ENCODE measurements around the gene MEST.
"Not testable (repeated sequence)": the region's sequence is repeated elsewhere in the genome, so short reads cannot be mapped to it uniquely, and the experiment has no call there.

MEST gene

DNA sequence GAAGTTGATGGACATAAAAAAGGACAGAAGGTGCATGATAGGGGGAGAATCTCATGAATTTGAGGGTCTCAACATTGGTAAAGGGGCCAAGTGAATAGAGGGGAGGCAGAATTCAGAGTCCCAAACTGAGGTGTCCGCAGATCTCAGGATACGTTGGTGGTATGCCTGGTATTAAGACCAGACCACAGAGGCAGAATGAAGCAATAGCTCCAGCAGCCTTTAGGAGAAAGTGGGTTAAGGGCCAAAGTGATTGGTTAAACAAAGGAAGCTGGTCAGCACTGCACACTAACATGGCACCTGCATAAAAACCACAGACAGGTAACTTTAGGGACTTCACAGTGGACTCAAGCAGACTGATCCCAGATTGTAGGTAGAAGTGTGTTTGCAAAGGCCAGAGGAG lies 37.5 kb downstream of the MEST start:
- Histone ChIP-seq H3K9me3 (no peaks in the 10 kb centered on the region), H3K4me3 (ENCODE audit: low read depth, low read length) (no peak overlapping the region), H3K36me3 (no peaks in the 10 kb centered on the region), H3K27me3 (no peaks in the 10 kb centered on the region), H3K4me1 (no peaks in the 10 kb centered on the region)
- no peak for DNase-seq
- TF ChIP-seq, protein P1, sequence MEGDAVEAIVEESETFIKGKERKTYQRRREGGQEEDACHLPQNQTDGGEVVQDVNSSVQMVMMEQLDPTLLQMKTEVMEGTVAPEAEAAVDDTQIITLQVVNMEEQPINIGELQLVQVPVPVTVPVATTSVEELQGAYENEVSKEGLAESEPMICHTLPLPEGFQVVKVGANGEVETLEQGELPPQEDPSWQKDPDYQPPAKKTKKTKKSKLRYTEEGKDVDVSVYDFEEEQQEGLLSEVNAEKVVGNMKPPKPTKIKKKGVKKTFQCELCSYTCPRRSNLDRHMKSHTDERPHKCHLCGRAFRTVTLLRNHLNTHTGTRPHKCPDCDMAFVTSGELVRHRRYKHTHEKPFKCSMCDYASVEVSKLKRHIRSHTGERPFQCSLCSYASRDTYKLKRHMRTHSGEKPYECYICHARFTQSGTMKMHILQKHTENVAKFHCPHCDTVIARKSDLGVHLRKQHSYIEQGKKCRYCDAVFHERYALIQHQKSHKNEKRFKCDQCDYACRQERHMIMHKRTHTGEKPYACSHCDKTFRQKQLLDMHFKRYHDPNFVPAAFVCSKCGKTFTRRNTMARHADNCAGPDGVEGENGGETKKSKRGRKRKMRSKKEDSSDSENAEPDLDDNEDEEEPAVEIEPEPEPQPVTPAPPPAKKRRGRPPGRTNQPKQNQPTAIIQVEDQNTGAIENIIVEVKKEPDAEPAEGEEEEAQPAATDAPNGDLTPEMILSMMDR (IDR thresholded peaks at IDR 0.05; ENCODE audit: low read depth, low read length): no peak

DNA sequence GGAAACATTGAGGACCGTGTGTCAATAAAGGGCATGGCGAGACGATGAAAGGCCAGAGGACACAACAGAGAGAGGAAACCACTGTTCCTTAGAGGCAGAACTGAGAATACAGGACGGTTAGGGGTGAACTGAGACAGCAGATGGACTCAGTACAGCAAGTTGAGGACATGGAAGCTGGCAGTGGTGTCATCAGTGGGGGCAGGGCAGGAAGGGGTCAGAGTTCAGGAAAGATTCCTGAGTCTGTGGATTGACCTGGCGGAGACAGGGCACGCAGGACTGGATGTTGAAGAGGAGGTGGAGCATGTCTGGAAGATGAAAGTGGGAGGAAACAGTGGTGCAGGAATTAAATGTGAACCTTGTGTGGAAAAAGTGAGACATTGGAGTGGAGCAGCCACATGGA lies 46.0 kb downstream of the MEST start:
- not testable (repeated sequence) for H3K4me1 ChIP-seq; H3K4me3 ChIP-seq (ENCODE audit: low read depth, low read length); DNase-seq; H3K9me3 ChIP-seq; H3K36me3 ChIP-seq; H3K27me3 ChIP-seq

GRCh38 chr7:130541287-130541686 lies 49.4 kb downstream of the MEST start:
- not testable (repeated sequence) for H3K27me3 ChIP-seq; H3K36me3 ChIP-seq; H3K4me3 ChIP-seq (ENCODE audit: low read depth, low read length); H3K4me1 ChIP-seq; H3K9me3 ChIP-seq; DNase-seq

DNA sequence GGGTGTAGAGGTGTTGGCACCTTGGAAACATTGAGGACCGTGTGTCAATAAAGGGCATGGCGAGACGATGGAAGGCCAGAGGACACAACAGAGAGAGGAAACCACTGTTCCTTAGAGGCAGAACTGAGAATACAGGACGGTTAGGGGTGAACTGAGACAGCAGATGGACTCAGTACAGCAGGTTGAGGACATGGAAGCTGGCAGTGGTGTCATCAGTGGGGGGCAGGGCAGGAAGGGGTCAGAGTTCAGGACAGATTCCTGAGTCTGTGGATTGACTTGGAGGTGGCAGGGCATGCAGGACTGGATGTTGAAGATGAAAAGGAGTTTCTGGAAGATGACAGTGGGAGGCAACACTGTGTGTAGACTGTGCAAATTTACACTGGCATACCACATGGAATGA lies 50.4 kb downstream of the MEST start:
- H3K4me3 ChIP-seq (ENCODE audit: low read depth, low read length); DNase-seq; H3K4me1 ChIP-seq; H3K36me3 ChIP-seq; H3K27me3 ChIP-seq; H3K9me3 ChIP-seq: not testable (repeated sequence)

DNA sequence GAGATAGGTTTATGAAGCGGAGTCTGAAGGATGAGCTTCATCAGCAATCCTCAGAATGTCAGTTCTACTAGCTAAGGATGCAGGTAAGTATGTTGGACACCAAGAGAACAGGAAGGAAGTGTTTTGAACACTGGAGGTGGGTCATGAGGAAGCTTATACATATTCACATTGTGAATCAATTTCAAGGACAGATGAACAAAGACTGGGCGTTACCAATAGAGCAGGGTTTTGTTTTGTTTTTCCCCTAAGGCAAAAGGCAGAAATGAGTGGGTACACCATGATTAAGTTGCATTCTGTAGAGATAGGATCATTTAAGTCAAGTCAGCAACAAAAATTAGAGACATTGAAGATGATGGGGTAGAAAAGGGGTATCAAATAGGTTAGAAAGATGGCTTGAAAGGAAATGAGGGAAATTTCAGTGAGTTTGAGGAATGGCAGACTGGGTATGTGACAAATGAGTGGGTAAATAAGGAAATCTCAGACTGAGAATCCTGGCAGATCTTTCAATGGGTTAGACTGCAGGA lies 51.7 kb downstream of the MEST start:
- TF ChIP-seq, protein P1 (IDR thresholded peaks at IDR 0.05; ENCODE audit: low read depth, low read length): no peak
- Histone ChIP-seq H3K4me3 (ENCODE audit: low read depth, low read length) (no peak overlapping the region), H3K36me3 (no peaks in the 10 kb centered on the region), H3K27me3 (no peaks in the 10 kb centered on the region), H3K9me3 (no peaks in the 10 kb centered on the region), H3K4me1 (no peaks in the 10 kb centered on the region)
- DNase-seq: no peak

DNA sequence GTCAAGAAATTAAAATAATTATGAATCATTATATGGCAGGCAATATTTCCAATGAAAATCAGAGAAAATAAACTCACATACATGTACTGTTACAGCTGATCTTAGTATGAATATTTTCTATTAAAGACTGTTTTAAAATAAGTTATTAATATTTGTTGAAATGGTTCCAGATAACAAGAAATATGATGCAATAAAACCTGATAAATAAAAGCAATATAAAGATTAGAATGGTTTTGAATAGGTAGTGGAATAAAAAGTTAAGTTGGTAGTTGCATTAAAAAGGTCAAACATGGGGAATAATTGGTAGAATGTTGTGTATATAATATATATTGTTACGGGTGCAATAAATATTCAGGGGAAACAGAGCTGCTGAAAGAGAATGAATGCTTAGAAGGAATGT lies 52.5 kb downstream of the MEST start:
- Histone ChIP-seq H3K9me3 (no peaks in the 10 kb centered on the region), H3K36me3 (no peaks in the 10 kb centered on the region), H3K4me3 (ENCODE audit: low read depth, low read length) (no peak overlapping the region), H3K4me1 (no peaks in the 10 kb centered on the region), H3K27me3 (no peaks in the 10 kb centered on the region)
- no peak for DNase-seq
- TF ChIP-seq, protein P1 (IDR thresholded peaks at IDR 0.05; ENCODE audit: low read depth, low read length): no peak

DNA sequence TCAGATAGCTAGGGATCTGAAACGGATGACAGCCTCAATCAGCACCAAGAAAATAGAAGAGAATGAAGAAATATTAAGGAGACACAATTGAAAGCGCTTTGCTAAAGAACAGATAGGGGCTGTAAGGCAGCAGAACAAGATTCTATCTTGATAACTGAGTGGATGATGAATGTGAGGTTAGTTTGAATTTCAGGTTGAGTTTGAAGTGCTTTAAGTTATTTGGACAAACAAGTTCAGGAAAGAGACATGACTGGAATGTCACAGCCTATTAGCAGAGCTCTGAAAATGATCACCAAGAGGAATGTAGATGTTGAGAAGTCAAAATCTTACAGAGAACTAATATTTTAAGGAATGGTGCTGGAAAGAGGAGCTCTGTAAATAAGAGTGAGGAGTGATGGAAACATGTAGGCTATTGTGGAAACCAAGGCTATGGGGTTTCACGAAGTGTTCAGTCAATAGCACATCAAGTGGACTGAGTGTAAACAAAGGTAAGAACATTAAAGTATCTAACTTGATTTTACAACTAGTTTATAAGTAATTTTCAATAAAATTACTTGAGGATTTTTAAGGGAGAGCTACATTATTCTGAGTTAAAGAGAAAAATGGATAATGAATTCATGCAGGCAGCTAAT lies 61.6 kb downstream of the MEST start:
- H3K4me3 ChIP-seq (ENCODE audit: low read depth, low read length): no peak overlapping the region
- no peak for DNase-seq
- no peaks in the 10 kb centered on the region for H3K9me3 ChIP-seq
- no peaks in the 10 kb centered on the region for H3K27me3 ChIP-seq
- TF ChIP-seq, protein P1 (IDR thresholded peaks at IDR 0.05; ENCODE audit: low read depth, low read length): no peak
- no peaks in the 10 kb centered on the region for H3K4me1 ChIP-seq
- H3K36me3 ChIP-seq: no peaks in the 10 kb centered on the region

DNA sequence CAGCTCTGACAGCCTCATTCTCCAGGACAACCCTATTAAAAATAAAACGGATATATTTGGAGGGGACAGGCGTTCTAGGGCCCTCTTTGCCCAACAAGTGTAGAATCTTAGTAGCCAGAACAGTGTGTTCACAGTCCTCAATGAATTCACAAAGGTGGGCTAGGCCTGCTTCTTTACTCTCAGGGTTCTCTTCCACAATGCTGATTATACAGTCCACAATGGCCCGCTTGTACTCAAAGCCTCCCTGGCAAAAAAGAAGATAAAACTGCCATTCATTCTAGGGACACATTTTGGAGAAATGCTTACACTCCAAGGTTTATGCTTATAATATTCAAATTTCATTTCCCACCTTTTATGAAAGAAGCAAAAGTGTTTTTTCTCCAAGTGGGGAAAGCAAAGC lies 62.6 kb downstream of the MEST start:
- TF ChIP-seq, protein P1 (IDR thresholded peaks at IDR 0.05; ENCODE audit: low read depth, low read length): no peak
- no peak for DNase-seq
- H3K4me1 ChIP-seq: no peaks in the 10 kb centered on the region
- H3K9me3 ChIP-seq: no peaks in the 10 kb centered on the region
- no peaks in the 10 kb centered on the region for H3K27me3 ChIP-seq
- H3K36me3 ChIP-seq: no peaks in the 10 kb centered on the region
- no peak overlapping the region for H3K4me3 ChIP-seq (ENCODE audit: low read depth, low read length)
